Tongue (tissue), 2 donors: ENCODE measurements around the gene MARS1. TPM values are rescaled to one million over a fixed set of nuclear protein-coding genes. Genes with fewer than 3 reads are reported as not detected.
"Not testable (repeated sequence)": the region's sequence is repeated elsewhere in the genome, so short reads cannot be mapped to it uniquely, and the experiment has no call there.

Experiments used
- DNase-seq: peaks from one replicate; pipeline ENCODE4 v3.0.0-alpha.2; 2015
- total RNA-seq: library from RNA; depleted of rRNA; stranded (reverse); fragments of >200 nt; gene quantifications from one replicate; pipeline ENCODE4 v1.2.3, GENCODE V29; 2014

MARS1 gene
- total RNA-seq, result 72.3 TPM

GRCh38 chr12:57487597-57488401 is at the start of gene MARS1:
TSS of gene MARS1 (plus strand) at chr12:57488068. CDS start at chr12:57488091, 23 bp downstream.
- peak; percentile 99 for DNase-seq

GRCh38 chr12:57438400-57438799 is 49.5 kb upstream of the MARS1 start:
- no peak for DNase-seq

- DNase-seq, result no peak
Measured at GRCh38 chr12:57439762-57440266, 48.1 kb upstream of the MARS1 start.

GRCh38 chr12:57441393-57441792 is 46.5 kb upstream of the MARS1 start:
- not testable (repeated sequence) for DNase-seq

GRCh38 chr12:57441846-57442427 is 45.9 kb upstream of the MARS1 start:
- DNase-seq, result no peak

- DNase-seq, result not testable (repeated sequence)
Measured at GRCh38 chr12:57444337-57444736, 43.5 kb upstream of the MARS1 start.

GRCh38 chr12:57444744-57445143 is 43.1 kb upstream of the MARS1 start:
- no peak for DNase-seq

GRCh38 chr12:57446292-57446960 is 41.4 kb upstream of the MARS1 start:
- DNase-seq, result no peak

- DNase-seq, result no peak
Measured at GRCh38 chr12:57448669-57449068, 39.2 kb upstream of the MARS1 start.

- DNase-seq, result no peak
Measured at GRCh38 chr12:57449375-57449774, 38.5 kb upstream of the MARS1 start.

GRCh38 chr12:57450057-57450456 is 37.8 kb upstream of the MARS1 start:
- no peak for DNase-seq

GRCh38 chr12:57451233-57451778 is 36.6 kb upstream of the MARS1 start:
- DNase-seq, result no peak

- peak; percentile 80 for DNase-seq
Measured at GRCh38 chr12:57452181-57452936, 35.5 kb upstream of the MARS1 start.

GRCh38 chr12:57452937-57453509 is 34.8 kb upstream of the MARS1 start:
- DNase-seq, result peak; percentile 87

- no peak for DNase-seq
Measured at GRCh38 chr12:57454213-57454565, 33.7 kb upstream of the MARS1 start.

- DNase-seq, result peak; percentile 63
Measured at GRCh38 chr12:57454566-57455373, 33.1 kb upstream of the MARS1 start, which contains the start of gene INHBE. TSS of gene INHBE (plus strand) at chr12:57455307. CDS start at chr12:57455537, 230 bp downstream.

GRCh38 chr12:57455374-57456144 is 32.3 kb upstream of the MARS1 start:
- DNase-seq, result peak; percentile 43

- peak; percentile 55 for DNase-seq
Measured at GRCh38 chr12:57456145-57456700, 31.6 kb upstream of the MARS1 start.

- DNase-seq, result no peak
Measured at GRCh38 chr12:57456737-57457490, 31.0 kb upstream of the MARS1 start.
